SK-N-SH (cell line): Measurements from ENCODE around the gene CSTPP1. TPM values are rescaled to one million over a fixed set of nuclear protein-coding genes. Genes with fewer than 3 reads are reported as not detected.

Source experiments
- CTCF ChIA-PET: fragments of 300-600, 350-600 bp; formaldehyde crosslinking; extraction: SDS; loops from one replicate; lab custom pipeline; 2021; lab: Yijun Ruan, JAX
- POLR2A ChIA-PET: fragments of 350-600 bp; sonication (Branson Sonifier 250); formaldehyde crosslinking; extraction: SDS; loops from one replicate; lab custom pipeline; 2020; ENCODE audit warnings: antibody characterized with exemption, inconsistent platforms; lab: Yijun Ruan, JAX
- DNase-seq: peaks from one replicate; pipeline ENCODE4 v3.0.0; 2012
- H2AFZ ChIP-seq: fragments of 200-600 bp; sonication (generic); 2 replicates; pipeline ENCODE4 v1.8.1; 2016; ENCODE audit warnings: antibody characterized with exemption, mild to moderate bottlenecking, low read depth
- H3F3A ChIP-seq: fragments of 200-600 bp; sonication (generic); replicated peaks from 2 replicates; pipeline ENCODE3; 2016; ENCODE audit warnings: antibody characterized with exemption, mild to moderate bottlenecking; ENCODE audit not compliant: insufficient read depth
- H3K27ac ChIP-seq, 2 experiments: fragments of 200-500 bp in 1 of 2; fragments of 200-600 bp in 1 of 2; sonication (Bioruptor generic) in 1 of 2; sonication (generic), shearing (Covaris generic) in 1 of 2; 2 replicates each; pipeline versions ENCODE4 v1.5.1 to v1.6.1; 2014 to 2016; ENCODE audit warnings: low read depth in 2 of 2, inconsistent platforms in 1 of 2, low read length in 1 of 2, mild to moderate bottlenecking in 1 of 2, mixed read lengths in 1 of 2
- H3K27me3 ChIP-seq: fragments of 200-600 bp; sonication (generic), shearing (Covaris generic); 2 replicates; pipeline ENCODE4 v1.6.1; 2016; ENCODE audit warnings: mixed run types; ENCODE audit not compliant: insufficient read depth
- H3K36me3 ChIP-seq, 2 experiments: fragments of 200-500 bp in 1 of 2; fragments of 200-600 bp in 1 of 2; sonication (Bioruptor generic) in 1 of 2; sonication (generic) in 1 of 2; replicated peaks in 1 of 2; 2 replicates each; pipeline versions ENCODE3 to v1.5.1; 2014 to 2016; ENCODE audit warnings: low read length in 1 of 2, mild to moderate bottlenecking in 1 of 2; ENCODE audit not compliant: insufficient read depth in 2 of 2, control insufficient read depth in 1 of 2
- H3K4me1 ChIP-seq, 2 experiments: fragments of 200-500 bp in 1 of 2; fragments of 200-600 bp in 1 of 2; sonication (Bioruptor generic) in 1 of 2; sonication (generic), shearing (Covaris generic) in 1 of 2; 2 replicates each; pipeline versions ENCODE4 v1.5.1 to v1.6.1; 2014 to 2016; ENCODE audit warnings: low read depth in 1 of 2, low read length in 1 of 2, mixed run types in 1 of 2; ENCODE audit not compliant: insufficient read depth in 2 of 2, control insufficient read depth in 1 of 2
- H3K4me2 ChIP-seq: fragments of 200-600 bp; sonication (generic), shearing (Covaris generic); 2 replicates; pipeline ENCODE4 v1.6.1; 2017; ENCODE audit warnings: mixed run types
- H3K4me3 ChIP-seq, 2 experiments: fragments of 200-500 bp in 1 of 2; fragments of 200-600 bp in 1 of 2; sonication (Bioruptor generic) in 1 of 2; sonication (generic), shearing (Covaris generic) in 1 of 2; 2 replicates each; pipeline versions ENCODE4 v1.5.1 to v1.8.1; 2014 to 2016; ENCODE audit warnings: low read depth in 2 of 2, inconsistent platforms in 1 of 2, low read length in 1 of 2, mild to moderate bottlenecking in 1 of 2, mixed read lengths in 1 of 2, moderate library complexity in 1 of 2
- H3K79me2 ChIP-seq: fragments of 200-600 bp; sonication (generic); 2 replicates; pipeline ENCODE4 v1.8.1; 2017; ENCODE audit warnings: mild to moderate bottlenecking; ENCODE audit not compliant: insufficient read depth
- H3K9ac ChIP-seq: fragments of 200-600 bp; sonication (generic); 2 replicates; pipeline ENCODE4 v1.6.1; 2017; ENCODE audit warnings: mixed run types
- H3K9me2 ChIP-seq: fragments of 200-600 bp; sonication (generic); 2 replicates; pipeline ENCODE4 v1.6.1; 2017; ENCODE audit warnings: mixed run types
- H3K9me3 ChIP-seq: fragments of 200-600 bp; sonication (generic); 2 replicates; pipeline ENCODE4 v1.6.1; 2017; ENCODE audit warnings: mixed run types, mild to moderate bottlenecking, moderate library complexity
- H4K20me1 ChIP-seq: fragments of 200-600 bp; sonication (generic); 2 replicates; pipeline ENCODE4 v1.6.1; 2017; ENCODE audit warnings: mild to moderate bottlenecking, mixed run types; ENCODE audit not compliant: insufficient read depth
- EZH2phosphoT487 ChIP-seq: fragments of 200-600 bp; sonication (generic); IDR thresholded peaks from 2 replicates; pipeline ENCODE4 v1.6.1; 2017; ENCODE audit warnings: low read depth, mixed run types, mild to moderate bottlenecking, antibody characterized with exemption, moderate library complexity, borderline replicate concordance
- FOSL2 ChIP-seq: IDR thresholded peaks from 2 replicates; pipeline ENCODE4 v1.4.0; 2012; ENCODE audit warnings: low read depth, mild to moderate bottlenecking, moderate library complexity, borderline replicate concordance
- FOXJ3 ChIP-seq: sonication (generic); formaldehyde crosslinking; IDR thresholded peaks from 2 replicates; pipeline ENCODE4 v1.5.1; 2020; ENCODE audit warnings: mild to moderate bottlenecking, missing genetic modification reagents
- FOXM1 ChIP-seq: IDR thresholded peaks from 2 replicates; pipeline ENCODE4 v1.4.0; 2012; ENCODE audit warnings: low read depth, mild to moderate bottlenecking
- MXI1 ChIP-seq: IDR thresholded peaks from 2 replicates; pipeline ENCODE4 v1.6.1; 2012; ENCODE audit warnings: mild to moderate bottlenecking, low read depth, low read length, improper control_type of control experiment
- POLR2AphosphoS5 ChIP-seq: IDR thresholded peaks from 2 replicates; pipeline ENCODE4 v1.6.1; 2012; ENCODE audit warnings: low read depth, low read length
- RCOR1 ChIP-seq: fragments of 150-350 bp; IDR thresholded peaks from 2 replicates; pipeline ENCODE4 v1.6.1; 2017; ENCODE audit warnings: antibody characterized with exemption, low read length
- SMC3 ChIP-seq: IDR thresholded peaks from 2 replicates; pipeline ENCODE4 v1.6.1; 2012; ENCODE audit warnings: low read depth, low read length, improper control_type of control experiment
- TCF12 ChIP-seq: IDR thresholded peaks from 2 replicates; pipeline ENCODE4 v1.4.0; 2012
- TEAD4 ChIP-seq: IDR thresholded peaks from 2 replicates; pipeline ENCODE4 v1.4.0; 2012; ENCODE audit warnings: mild to moderate bottlenecking, borderline replicate concordance; ENCODE audit not compliant: insufficient read depth
- WGBS: methylation state at CpG from one replicate; pipeline ENCODE4 v1.1.6; 2017; ENCODE audit warnings: low lambda C conversion rate; 5-methylcytosine and 5-hydroxymethylcytosine counted together
- polyA plus RNA-seq, 3 experiments: library from polyadenylated mRNA; depleted of rRNA; stranded (reverse); fragments of >200 nt; gene quantifications; 2 replicates each; pipeline ENCODE4 v1.2.3, GENCODE V29; 2012
- TF ChIP-seq, protein P1 (sequence below): fragments of 200-600 bp; sonication (generic); IDR thresholded peaks from 2 replicates; pipeline ENCODE4 v1.6.1; 2017; ENCODE audit warnings: antibody characterized with exemption, mild to moderate bottlenecking, moderate library complexity

Gene CSTPP1
- polyA plus RNA-seq, 1 of the 3 experiments (the other 2 are of a cell fraction), result 85.7 TPM

DNA sequence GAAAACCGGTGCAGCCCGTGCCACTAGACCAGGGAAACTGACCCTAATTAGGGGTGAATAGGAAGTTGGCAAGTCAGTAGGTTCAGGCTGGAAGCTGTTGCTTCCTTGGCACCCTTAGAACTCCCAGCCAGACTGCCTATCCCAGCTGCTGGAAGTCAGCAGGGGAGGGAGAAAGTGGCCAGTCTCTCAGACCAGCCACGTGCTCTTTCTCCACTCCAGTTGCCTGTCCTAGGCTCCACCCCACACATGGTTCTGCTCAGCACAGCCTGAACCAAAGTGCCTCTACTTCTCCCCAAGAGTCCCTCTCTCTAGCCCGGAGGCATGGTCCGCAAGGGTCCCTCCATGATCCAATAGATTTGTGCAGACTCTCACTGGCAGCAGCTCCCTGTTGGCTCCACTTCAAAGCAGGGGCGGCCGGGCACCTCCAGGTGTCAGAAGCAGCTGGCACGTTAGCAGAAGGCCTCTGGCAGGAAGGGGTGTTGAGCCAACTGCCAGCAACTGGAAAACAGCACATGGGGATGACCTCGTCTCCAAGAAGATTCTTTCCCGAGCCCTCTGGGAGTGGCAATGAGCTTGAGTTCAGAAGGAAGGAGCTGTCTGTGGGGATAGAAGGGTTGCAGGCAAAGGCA is 212.5 kb downstream of the CSTPP1 start (continued):
- TF ChIP-seq SMC3 (no peak), FOXM1 (no peak)

DNA sequence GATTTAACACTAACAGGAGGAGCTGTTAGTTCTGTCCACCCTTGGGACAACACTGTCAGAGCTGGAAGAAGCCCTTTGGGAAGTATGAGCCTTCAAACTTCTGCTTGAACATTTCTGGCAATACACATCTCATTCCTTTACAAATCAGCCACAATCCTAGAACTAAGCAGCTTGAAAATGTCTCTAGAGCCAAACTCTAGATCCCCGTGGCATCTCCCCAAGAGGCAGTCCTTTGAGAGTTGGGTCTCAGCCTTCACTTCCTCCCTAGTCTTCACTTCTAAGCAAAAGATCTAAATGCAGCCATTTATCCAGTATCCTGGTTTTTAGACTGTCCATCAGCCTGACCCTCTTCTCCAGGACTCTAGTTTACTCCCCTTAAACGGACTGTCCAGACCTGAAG is 213.2 kb downstream of the CSTPP1 start:
- Histone ChIP-seq H3K36me3 (peaks cover 0 to 6% of the 10 kb centered on the region in 2 experiments), H3K9me2 (no peaks in the 10 kb centered on the region), H2AFZ (no peak overlapping the region), H3K27ac (no peak overlapping the region; a peak in 1 of 4 replicates), H3K4me2 (no peak overlapping the region), H3K9ac (no peak overlapping the region), H4K20me1 (no peaks in the 10 kb centered on the region; the same call in 1 of the 2 replicates), H3K79me2 (no peaks in the 10 kb centered on the region), H3K27me3 (no peaks in the 10 kb centered on the region), H3F3A (peaks cover 16% of the 10 kb centered on the region), H3K4me3 (no peak overlapping the region), H3K4me1 (peaks cover 20 to 27% of the 10 kb centered on the region in 2 experiments; a peak in 2 of 4 replicates), H3K9me3 (no peaks in the 10 kb centered on the region)
- no peak for TF ChIP-seq TCF12
- TF ChIP-seq EZH2phosphoT487, result no peak
- no peak for TF ChIP-seq TEAD4
- no peak for TF ChIP-seq FOXJ3 (CRISPR knock-in tag)
- TF ChIP-seq MXI1, result no peak
- TF ChIP-seq RCOR1, result no peak
- TF ChIP-seq FOSL2, result no peak
- TF ChIP-seq, protein P1, sequence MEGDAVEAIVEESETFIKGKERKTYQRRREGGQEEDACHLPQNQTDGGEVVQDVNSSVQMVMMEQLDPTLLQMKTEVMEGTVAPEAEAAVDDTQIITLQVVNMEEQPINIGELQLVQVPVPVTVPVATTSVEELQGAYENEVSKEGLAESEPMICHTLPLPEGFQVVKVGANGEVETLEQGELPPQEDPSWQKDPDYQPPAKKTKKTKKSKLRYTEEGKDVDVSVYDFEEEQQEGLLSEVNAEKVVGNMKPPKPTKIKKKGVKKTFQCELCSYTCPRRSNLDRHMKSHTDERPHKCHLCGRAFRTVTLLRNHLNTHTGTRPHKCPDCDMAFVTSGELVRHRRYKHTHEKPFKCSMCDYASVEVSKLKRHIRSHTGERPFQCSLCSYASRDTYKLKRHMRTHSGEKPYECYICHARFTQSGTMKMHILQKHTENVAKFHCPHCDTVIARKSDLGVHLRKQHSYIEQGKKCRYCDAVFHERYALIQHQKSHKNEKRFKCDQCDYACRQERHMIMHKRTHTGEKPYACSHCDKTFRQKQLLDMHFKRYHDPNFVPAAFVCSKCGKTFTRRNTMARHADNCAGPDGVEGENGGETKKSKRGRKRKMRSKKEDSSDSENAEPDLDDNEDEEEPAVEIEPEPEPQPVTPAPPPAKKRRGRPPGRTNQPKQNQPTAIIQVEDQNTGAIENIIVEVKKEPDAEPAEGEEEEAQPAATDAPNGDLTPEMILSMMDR, result no peak
- TF ChIP-seq POLR2AphosphoS5, result no peak
- no peak for DNase-seq
- ChIA-PET POLR2A (interaction anchor here (1.0 kb wide), 1 partner anchor 213 kb away, joined by 3 read pairs; the partner anchor contains the start of gene CSTPP1), CTCF (interaction anchor here (1.0 to 1.8 kb wide), 6 partner anchors 10 to 250 kb away, joined by 3 to 5 read pairs (median 4); no protein-coding TSS in a partner anchor)
- 78% methylated on average over 2 of the region's 2 CpGs for WGBS
